ENCODE results near the gene HMGXB4. TPM values are rescaled to one million over a fixed set of nuclear protein-coding genes. Genes with fewer than 3 reads are reported as not detected.

Gene HMGXB4
- total and polyA plus RNA-seq, 9 of the 15 experiments (the other 6 are each of a cell fraction or from before 2014, with no cell fraction given) = 9.9 to 31.4 (median 24.8) TPM

GRCh38 chr22:35315141-35315854 lies 58.0 kb downstream of the HMGXB4 start:
- in situ Hi-C loops (cut with MboI) = no loop called here
- no peak for FAIRE-seq
- TF ChIP-seq BACH1 (tag; IDR thresholded peaks at IDR 0.05) (no peak), ARID4B (CRISPR knock-in tag; IDR thresholded peaks at IDR 0.05) (no peak), KDM2B (CRISPR knock-in tag; IDR thresholded peaks at IDR 0.05) (no peak), NFRKB (IDR thresholded peaks at IDR 0.05; ENCODE audit: low read depth) (no peak), ZNF699 (CRISPR knock-in tag; IDR thresholded peaks at IDR 0.05; ENCODE audit: insufficient replicate concordance) (no peak), ZNF143 (CRISPR knock-in tag; IDR thresholded peaks at IDR 0.05) (no peak), XRCC3 (IDR thresholded peaks at IDR 0.05) (no peak), SLC30A9 (CRISPR knock-in tag; IDR thresholded peaks at IDR 0.05) (no peak), SPI1 (IDR thresholded peaks at IDR 0.05; ENCODE audit: borderline replicate concordance, low read depth, low read length) (no peak), HNRNPUL1 (IDR thresholded peaks at IDR 0.05; ENCODE audit: low read length) (no peak), RNF219 (CRISPR knock-in tag; IDR thresholded peaks at IDR 0.05) (no peak)
- TF ChIP-seq, protein P1, sequence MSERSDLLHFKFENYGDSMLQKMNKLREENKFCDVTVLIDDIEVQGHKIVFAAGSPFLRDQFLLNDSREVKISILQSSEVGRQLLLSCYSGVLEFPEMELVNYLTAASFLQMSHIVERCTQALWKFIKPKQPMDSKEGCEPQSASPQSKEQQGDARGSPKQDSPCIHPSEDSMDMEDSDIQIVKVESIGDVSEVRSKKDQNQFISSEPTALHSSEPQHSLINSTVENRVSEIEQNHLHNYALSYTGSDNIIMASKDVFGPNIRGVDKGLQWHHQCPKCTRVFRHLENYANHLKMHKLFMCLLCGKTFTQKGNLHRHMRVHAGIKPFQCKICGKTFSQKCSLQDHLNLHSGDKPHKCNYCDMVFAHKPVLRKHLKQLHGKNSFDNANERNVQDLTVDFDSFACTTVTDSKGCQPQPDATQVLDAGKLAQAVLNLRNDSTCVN (CRISPR knock-in tag; IDR thresholded peaks at IDR 0.05) = no peak
- TF ChIP-seq, protein P2, sequence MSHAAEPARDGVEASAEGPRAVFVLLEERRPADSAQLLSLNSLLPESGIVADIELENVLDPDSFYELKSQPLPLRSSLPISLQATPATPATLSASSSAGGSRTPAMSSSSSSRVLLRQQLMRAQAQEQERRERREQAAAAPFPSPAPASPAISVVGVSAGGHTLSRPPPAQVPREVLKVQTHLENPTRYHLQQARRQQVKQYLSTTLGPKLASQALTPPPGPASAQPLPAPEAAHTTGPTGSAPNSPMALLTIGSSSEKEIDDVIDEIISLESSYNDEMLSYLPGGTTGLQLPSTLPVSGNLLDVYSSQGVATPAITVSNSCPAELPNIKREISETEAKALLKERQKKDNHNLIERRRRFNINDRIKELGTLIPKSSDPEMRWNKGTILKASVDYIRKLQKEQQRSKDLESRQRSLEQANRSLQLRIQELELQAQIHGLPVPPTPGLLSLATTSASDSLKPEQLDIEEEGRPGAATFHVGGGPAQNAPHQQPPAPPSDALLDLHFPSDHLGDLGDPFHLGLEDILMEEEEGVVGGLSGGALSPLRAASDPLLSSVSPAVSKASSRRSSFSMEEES (CRISPR knock-in tag; IDR thresholded peaks at IDR 0.05) = no peak

More at GRCh38 chr22:35315141-35315854, 58.0 kb downstream of the HMGXB4 start:
- Histone ChIP-seq H4K20me1 (replicated peaks; ENCODE audit: control insufficient read depth, insufficient read depth, low read length) (no peaks in the 10 kb centered on the region; the same call in 1 of the 2 replicates), H3K9ac (ENCODE audit: insufficient read depth in 1 of 2, low read depth in 2 of 2, low read length in 2 of 2) (no peak overlapping the region), H3K36me3 (ENCODE audit: control insufficient read depth, insufficient read depth, low read length) (peaks cover 5% of the 10 kb centered on the region; the same call in 2 of the 3 replicates), H3K9me3 (replicated peaks; ENCODE audit: control insufficient read depth, insufficient read depth, low read depth, low read length) (no peaks in the 10 kb centered on the region), H3K4me1 (replicated peaks in 1 of 2; ENCODE audit: control insufficient read depth in 2 of 2, insufficient read depth in 2 of 2, low read length in 2 of 2) (peaks cover 0 to 8% of the 10 kb centered on the region in 2 experiments; a peak in 3 of 5 replicates), H3K4me2 (ENCODE audit: insufficient read depth, low read length) (no peak overlapping the region), H3K27ac (ENCODE audit: extremely low read depth, low read depth, low read length) (no peak overlapping the region), H3K4me3 (no peak overlapping the region), H3K27me3 (ENCODE audit: control insufficient read depth in 2 of 2, insufficient read depth in 2 of 2, low read length in 2 of 2) (no peaks in the 10 kb centered on the region), H3K79me2 (ENCODE audit: control insufficient read depth, insufficient read depth, low read length) (no peaks in the 10 kb centered on the region), H2AFZ (ENCODE audit: low read depth, low read length) (no peak overlapping the region), H3K9me1 (ENCODE audit: control insufficient read depth, insufficient read depth, low read length) (no peaks in the 10 kb centered on the region)
- ChIA-PET POLR2A (no interaction called here), CTCF (ENCODE audit: low intra/inter-chr PET ratio) (no interaction called here)
- WGBS (ENCODE audit: insufficient coverage, low coverage, missing lambda C conversion rate) = 67% methylated on average over 7 of the region's 12 CpGs
- no TSS peak for BruUV-seq (replicated peaks)
- no peak for DNase-seq (ENCODE audit: extremely low read depth in 1 of 4, low spot score in 3 of 4)
- ATAC-seq = no peak
- intact Hi-C loops (cut with micrococcal nuclease) = no loop called here
